GM23338 (cell line): ENCODE data around the gene IFNLR1.

Experiments used
- EZH2 ChIP-seq: fragments of 200-600 bp; sonication (generic); IDR thresholded peaks from one replicate; pipeline ENCODE4 v1.8.0; 2017; ENCODE audit warnings: antibody characterized with exemption, mild to moderate bottlenecking, low read depth; ENCODE audit not compliant: unreplicated experiment
- EZH2phosphoT487 ChIP-seq: fragments of 200-600 bp; sonication (generic); IDR thresholded peaks from one replicate; pipeline ENCODE4 v1.8.1; 2018; ENCODE audit warnings: antibody characterized with exemption; ENCODE audit not compliant: unreplicated experiment
- POLR2AphosphoS5 ChIP-seq: IDR thresholded peaks from 2 replicates; pipeline ENCODE4 v1.6.1; 2016; ENCODE audit warnings: antibody characterized with exemption, low read depth
- TF ChIP-seq, protein P1 (sequence below), 2 experiments: fragments of 200-600 bp in 1 of 2; sonication (generic) in 1 of 2; conservative IDR thresholded peaks; 2 replicates each; pipeline versions ENCODE4 v1.5.1 to v1.6.1; 2016 to 2017; ENCODE audit warnings: antibody characterized with exemption in 2 of 2, low read depth in 2 of 2, mild to moderate bottlenecking in 2 of 2, moderate library complexity in 1 of 2

GRCh38 chr1:24159366-24159765, 27.7 kb downstream of the IFNLR1 start:
- TF ChIP-seq, protein P1, sequence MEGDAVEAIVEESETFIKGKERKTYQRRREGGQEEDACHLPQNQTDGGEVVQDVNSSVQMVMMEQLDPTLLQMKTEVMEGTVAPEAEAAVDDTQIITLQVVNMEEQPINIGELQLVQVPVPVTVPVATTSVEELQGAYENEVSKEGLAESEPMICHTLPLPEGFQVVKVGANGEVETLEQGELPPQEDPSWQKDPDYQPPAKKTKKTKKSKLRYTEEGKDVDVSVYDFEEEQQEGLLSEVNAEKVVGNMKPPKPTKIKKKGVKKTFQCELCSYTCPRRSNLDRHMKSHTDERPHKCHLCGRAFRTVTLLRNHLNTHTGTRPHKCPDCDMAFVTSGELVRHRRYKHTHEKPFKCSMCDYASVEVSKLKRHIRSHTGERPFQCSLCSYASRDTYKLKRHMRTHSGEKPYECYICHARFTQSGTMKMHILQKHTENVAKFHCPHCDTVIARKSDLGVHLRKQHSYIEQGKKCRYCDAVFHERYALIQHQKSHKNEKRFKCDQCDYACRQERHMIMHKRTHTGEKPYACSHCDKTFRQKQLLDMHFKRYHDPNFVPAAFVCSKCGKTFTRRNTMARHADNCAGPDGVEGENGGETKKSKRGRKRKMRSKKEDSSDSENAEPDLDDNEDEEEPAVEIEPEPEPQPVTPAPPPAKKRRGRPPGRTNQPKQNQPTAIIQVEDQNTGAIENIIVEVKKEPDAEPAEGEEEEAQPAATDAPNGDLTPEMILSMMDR (conservative IDR thresholded peaks at IDR 0.05; ENCODE audit: low read depth in 2 of 2) = no peak
- TF ChIP-seq POLR2AphosphoS5 (no peak), EZH2 (no peak), EZH2phosphoT487 (no peak)
